Activated naive CD4-positive, alpha-beta T cell treated with anti-CD3 and anti-CD28 coated beads for 36 hours (primary cell): Measurements from ENCODE around the gene CENPU. TPM values are rescaled to one million over a fixed set of nuclear protein-coding genes. Genes with fewer than 3 reads are reported as not detected.
A peak's percentile ranks its signal among the peaks of the same experiment; 100 is the strongest.

ENCODE experiments used
- CTCF ChIA-PET: fragments of 350-600 bp; sonication (Branson Sonifier 250); formaldehyde crosslinking; loops from one replicate; lab custom pipeline; 2021; ENCODE audit warnings: antibody characterized with exemption; lab: Charles Lee
- DNase-seq: peaks from one replicate; pipeline ENCODE4 v3.0.0-alpha.2; 2020
- H3K27ac Mint-ChIP-seq: one replicate; pipeline ENCODE4 v1.8.0; 2021; ENCODE audit warnings: mild to moderate bottlenecking, mixed read lengths
- H3K27me3 Mint-ChIP-seq: one replicate; pipeline ENCODE4 v1.8.0; 2021; ENCODE audit warnings: low read depth, mixed read lengths
- H3K36me3 Mint-ChIP-seq: one replicate; pipeline ENCODE4 v1.8.0; 2021; ENCODE audit warnings: low read depth, mixed read lengths
- H3K4me1 Mint-ChIP-seq: one replicate; pipeline ENCODE4 v1.8.0; 2021; ENCODE audit warnings: low read depth, mixed read lengths
- H3K4me3 Mint-ChIP-seq: one replicate; pipeline ENCODE4 v1.8.0; 2021; ENCODE audit warnings: mild to moderate bottlenecking, moderate library complexity, mixed read lengths
- H3K9me3 Mint-ChIP-seq: one replicate; pipeline ENCODE4 v1.8.0; 2021; ENCODE audit warnings: mixed read lengths
- intact Hi-C: fragments of 100-400 bp; cut with micrococcal nuclease; formaldehyde crosslinking; loops from one replicate; pipeline ENCODE4 v1.15.1; 2023
- total RNA-seq, 2 experiments: library from RNA; stranded (reverse); gene quantifications; one replicate each; pipeline ENCODE4 v1.2.3, GENCODE V29; 2021

CENPU gene
- total RNA-seq, 2 experiments from 2014 or later, result 78.7 to 91.5 TPM

GRCh38 chr4:184765473-184766340 lies 31.8 kb upstream of the CENPU start:
- Mint-ChIP-seq H3K27me3 (no peaks in the 10 kb centered on the region), H3K27ac (no peak overlapping the region), H3K9me3 (no peaks in the 10 kb centered on the region)

DNA sequence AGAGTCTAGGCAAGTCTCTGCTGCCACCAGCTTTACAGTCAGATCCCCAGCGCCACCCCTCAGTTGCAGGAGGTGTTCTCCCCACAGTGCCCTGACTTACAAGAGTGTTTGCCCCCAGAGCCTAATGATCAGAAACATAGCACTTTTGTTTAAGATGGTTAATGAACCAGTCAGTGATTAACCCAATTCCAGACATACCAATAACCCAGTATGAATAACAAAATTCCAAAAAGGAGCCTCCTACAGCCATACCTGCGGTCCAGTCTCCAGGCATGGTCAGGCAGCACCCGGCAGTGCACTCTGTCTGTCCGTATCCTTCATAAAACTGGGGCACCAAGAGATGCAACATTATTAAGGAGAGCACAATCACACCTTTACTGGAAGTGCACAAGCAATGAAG lies 30.7 kb upstream of the CENPU start:
- Mint-ChIP-seq H3K27ac (no peak overlapping the region), H3K4me3 (no peak overlapping the region), H3K4me1 (peaks cover 22% of the 10 kb centered on the region), H3K27me3 (no peaks in the 10 kb centered on the region), H3K9me3 (no peaks in the 10 kb centered on the region), H3K36me3 (peaks cover 39% of the 10 kb centered on the region)
- CTCF ChIA-PET, result interaction anchor here (0.6 to 1.6 kb wide), 2 partner anchors 18 to 590 kb away, joined by 3 to 6 read pairs; no protein-coding TSS in a partner anchor
- no peak for DNase-seq
- intact Hi-C loops, result loop anchor here (5.0 kb wide), 1 partner anchor 143 kb away; no protein-coding TSS in a partner anchor

More at GRCh38 chr4:184765473-184766340, 31.8 kb upstream of the CENPU start:
- peaks cover 33% of the 10 kb centered on the region for H3K36me3 Mint-ChIP-seq
- CTCF ChIA-PET, result no interaction called here
- intact Hi-C loops, result no loop called here
- peaks cover 22% of the 10 kb centered on the region for H3K4me1 Mint-ChIP-seq
- DNase-seq, result no peak
- no peak overlapping the region for H3K4me3 Mint-ChIP-seq

GRCh38 chr4:184763150-184763780 lies 29.4 kb upstream of the CENPU start:
- Mint-ChIP-seq H3K27ac (peak overlapping the region; percentile 46), H3K4me1 (peaks cover 22% of the 10 kb centered on the region), H3K9me3 (no peaks in the 10 kb centered on the region), H3K27me3 (no peaks in the 10 kb centered on the region), H3K4me3 (no peak overlapping the region), H3K36me3 (peaks cover 42% of the 10 kb centered on the region)
- intact Hi-C loops, result loop anchor here (2.0 to 5.0 kb wide), 2 partner anchors 64 to 144 kb away; no protein-coding TSS in a partner anchor
- DNase-seq, result no peak
- CTCF ChIA-PET, result interaction anchor here (0.6 to 1.6 kb wide), 3 partner anchors 16 to 405 kb away, joined by 3 to 6 read pairs (median 5); no protein-coding TSS in a partner anchor

DNA sequence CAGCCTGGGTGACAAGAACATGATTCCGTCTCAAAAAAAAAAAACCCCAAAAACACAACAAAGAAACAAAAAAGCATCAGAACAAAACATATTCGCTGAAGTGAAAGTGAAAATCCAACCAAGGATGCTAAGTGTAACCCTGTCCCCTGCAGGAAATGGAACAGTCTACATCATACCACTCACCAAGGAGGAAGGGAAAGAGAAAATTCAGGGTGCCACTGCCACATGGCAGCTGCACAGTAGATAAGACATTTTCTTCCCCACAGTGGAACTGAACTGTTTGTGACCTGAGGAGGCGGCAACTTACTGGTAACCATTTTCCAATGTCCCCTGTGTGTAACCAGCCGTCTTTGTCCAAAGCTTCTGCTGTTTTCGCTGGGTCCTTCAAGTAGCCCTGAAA lies 28.2 kb upstream of the CENPU start:
- Mint-ChIP-seq H3K27me3 (no peaks in the 10 kb centered on the region), H3K4me1 (peaks cover 22% of the 10 kb centered on the region), H3K36me3 (peaks cover 37% of the 10 kb centered on the region), H3K4me3 (peak overlapping the region; percentile 24), H3K27ac (peak overlapping the region; percentile 83), H3K9me3 (no peaks in the 10 kb centered on the region)
- CTCF ChIA-PET, result interaction anchor here (0.6 to 1.0 kb wide), 4 partner anchors 17 to 48 kb away, joined by 3 read pairs; no protein-coding TSS in a partner anchor
- DNase-seq, result peak; percentile 56
- intact Hi-C loops, result loop anchor here (1.0 to 5.0 kb wide), 9 partner anchors 16 to 498 kb away; partner anchors contain the start of genes CASP3, CENPU and PRIMPOL

DNA sequence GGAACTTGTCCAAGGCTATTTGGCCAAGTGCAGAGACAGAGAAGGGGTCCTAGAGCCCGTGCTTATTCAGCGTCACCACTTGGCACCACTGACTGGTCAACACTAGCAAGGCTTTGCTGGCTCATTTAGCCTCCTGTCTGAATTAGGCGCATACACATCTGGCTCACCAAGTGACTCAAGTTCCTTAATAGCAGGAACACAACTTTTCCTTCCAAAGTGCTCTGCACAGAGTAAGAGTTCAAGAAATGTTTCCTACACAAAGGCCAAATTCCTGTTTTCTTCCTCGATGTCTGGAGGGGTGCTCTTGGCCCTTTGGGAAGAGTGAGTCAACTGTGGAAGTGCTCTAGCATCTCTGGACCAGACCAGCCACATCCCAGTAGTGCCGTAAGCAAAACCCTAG lies 26.8 kb upstream of the CENPU start:
- intact Hi-C loops, result loop anchor here (5.0 kb wide), 1 partner anchor 147 kb away; no protein-coding TSS in a partner anchor
- no peak overlapping the region for H3K4me3 Mint-ChIP-seq
- H3K9me3 Mint-ChIP-seq, result no peaks in the 10 kb centered on the region
- H3K36me3 Mint-ChIP-seq, result peaks cover 35% of the 10 kb centered on the region
- peaks cover 22% of the 10 kb centered on the region for H3K4me1 Mint-ChIP-seq
- DNase-seq, result no peak
- H3K27ac Mint-ChIP-seq, result no peak overlapping the region
- CTCF ChIA-PET, result no interaction called here
- H3K27me3 Mint-ChIP-seq, result no peaks in the 10 kb centered on the region

- H3K36me3 Mint-ChIP-seq, result peaks cover 38% of the 10 kb centered on the region
- CTCF ChIA-PET, result interaction anchor here (1.0 kb wide), 1 partner anchor 11 kb away, joined by 3 read pairs; no protein-coding TSS in a partner anchor
Measured at GRCh38 chr4:184757810-184758209, 23.9 kb upstream of the CENPU start.

DNA sequence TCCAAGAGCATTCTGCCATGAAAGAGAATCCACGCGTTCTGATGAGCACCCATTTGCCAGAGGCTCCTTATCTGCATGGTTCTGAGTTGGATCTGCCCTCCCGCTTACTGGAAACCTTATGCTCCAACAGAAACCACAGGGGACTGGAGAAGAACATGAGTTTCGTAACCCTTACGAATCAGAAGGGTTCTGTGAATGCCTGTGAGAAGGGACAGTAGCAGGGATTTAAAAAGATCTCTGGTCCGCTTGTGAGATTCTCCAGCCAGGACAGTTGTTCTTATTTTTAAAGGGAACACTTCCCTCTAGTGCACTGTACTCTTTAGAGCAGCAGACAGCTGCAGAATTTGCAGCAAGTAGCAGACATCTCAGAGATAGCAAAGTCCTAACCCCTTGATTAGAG lies 22.5 kb upstream of the CENPU start:
- no peak overlapping the region for H3K27ac Mint-ChIP-seq
- intact Hi-C loops, result no loop called here

More at GRCh38 chr4:184757810-184758209, 23.9 kb upstream of the CENPU start:
- no peak overlapping the region for H3K4me3 Mint-ChIP-seq
- no peaks in the 10 kb centered on the region for H3K9me3 Mint-ChIP-seq
- no peak overlapping the region for H3K27ac Mint-ChIP-seq
- intact Hi-C loops, result no loop called here
- no peaks in the 10 kb centered on the region for H3K27me3 Mint-ChIP-seq
- no peak for DNase-seq
- H3K4me1 Mint-ChIP-seq, result peaks cover 14% of the 10 kb centered on the region

GRCh38 chr4:184755278-184755677 lies 21.4 kb upstream of the CENPU start:
- Mint-ChIP-seq H3K27me3 (no peaks in the 10 kb centered on the region), H3K36me3 (peaks cover 24% of the 10 kb centered on the region), H3K4me3 (no peak overlapping the region), H3K9me3 (no peaks in the 10 kb centered on the region), H3K27ac (no peak overlapping the region), H3K4me1 (no peaks in the 10 kb centered on the region)
- no peak for DNase-seq
- CTCF ChIA-PET, result no interaction called here
- intact Hi-C loops, result no loop called here

More for the DNA sequence above, 22.5 kb upstream of the CENPU start:
- Mint-ChIP-seq H3K4me3 (no peak overlapping the region), H3K9me3 (no peaks in the 10 kb centered on the region), H3K4me1 (peaks cover under 1% of the 10 kb centered on the region), H3K36me3 (peaks cover 30% of the 10 kb centered on the region), H3K27me3 (no peaks in the 10 kb centered on the region)
- DNase-seq, result no peak
- CTCF ChIA-PET, result no interaction called here

- Mint-ChIP-seq H3K4me1 (no peaks in the 10 kb centered on the region), H3K9me3 (no peaks in the 10 kb centered on the region), H3K36me3 (peaks cover 12% of the 10 kb centered on the region), H3K27ac (no peak overlapping the region), H3K27me3 (no peaks in the 10 kb centered on the region), H3K4me3 (no peak overlapping the region)
- CTCF ChIA-PET, result interaction anchor here (0.7 kb wide), 1 partner anchor 231 kb away, joined by 4 read pairs; no protein-coding TSS in a partner anchor
- intact Hi-C loops, result no loop called here
- DNase-seq, result no peak
Measured at GRCh38 chr4:184752496-184753275, 18.8 kb upstream of the CENPU start.

DNA sequence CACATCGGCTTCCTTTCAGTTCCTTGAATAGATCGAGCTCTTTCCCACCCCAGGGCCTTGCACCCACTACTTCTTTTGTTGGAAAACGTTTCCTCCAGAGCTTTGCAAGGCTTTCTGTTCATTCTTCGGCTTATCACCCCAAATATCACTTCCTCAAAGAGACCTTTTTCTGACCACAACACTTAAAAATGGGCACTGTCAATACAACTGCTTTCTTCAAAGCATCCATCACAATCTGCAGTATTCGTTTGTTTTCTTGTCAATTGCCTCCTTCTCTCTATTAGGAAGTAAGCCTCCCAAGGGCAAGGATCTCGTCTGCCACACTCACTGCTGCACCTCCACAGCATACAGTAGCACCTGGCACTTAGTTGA lies 17.7 kb upstream of the CENPU start:
- no peaks in the 10 kb centered on the region for H3K9me3 Mint-ChIP-seq
- CTCF ChIA-PET, result interaction anchor here (0.6 kb wide), 1 partner anchor 15 kb away, joined by 3 read pairs; no protein-coding TSS in a partner anchor
- no peaks in the 10 kb centered on the region for H3K27me3 Mint-ChIP-seq
- H3K36me3 Mint-ChIP-seq, result peaks cover 10% of the 10 kb centered on the region
- intact Hi-C loops, result no loop called here
- H3K27ac Mint-ChIP-seq, result no peak overlapping the region
- no peak overlapping the region for H3K4me3 Mint-ChIP-seq
- DNase-seq, result no peak
- peaks cover 7% of the 10 kb centered on the region for H3K4me1 Mint-ChIP-seq

DNA sequence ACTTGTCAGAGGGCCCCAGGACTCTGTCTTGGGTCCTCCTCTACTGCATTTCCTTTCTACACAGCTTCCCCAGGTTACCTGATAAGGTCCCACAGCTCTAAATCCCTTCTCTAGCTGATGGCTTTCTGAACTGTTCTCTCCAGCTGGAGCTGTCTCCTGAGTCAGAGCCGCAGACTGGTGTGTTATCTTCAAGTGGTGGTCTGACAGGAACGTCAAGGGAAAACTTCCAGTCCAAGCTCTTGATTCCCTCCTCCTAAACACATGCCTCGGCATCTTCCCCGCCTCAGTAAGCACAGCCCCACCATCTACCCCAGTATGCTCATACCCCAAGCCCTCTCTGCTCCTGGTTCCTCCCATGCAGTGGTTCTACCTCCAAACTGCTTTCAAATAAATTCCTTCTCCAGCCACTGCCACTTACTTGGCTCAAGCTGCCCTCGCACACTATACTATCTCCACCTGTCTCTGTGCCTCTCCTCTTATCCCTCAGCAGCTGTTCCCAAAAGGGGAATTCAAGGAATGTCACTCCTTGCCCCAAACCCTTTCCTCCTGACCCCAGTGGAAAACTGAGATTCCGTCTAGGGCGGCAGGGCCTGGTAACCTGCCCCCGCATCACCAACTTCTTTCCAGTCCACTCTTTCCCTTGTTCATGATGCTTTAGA lies 17.2 kb upstream of the CENPU start:
- H3K9me3 Mint-ChIP-seq, result no peaks in the 10 kb centered on the region
- H3K4me3 Mint-ChIP-seq, result no peak overlapping the region
- intact Hi-C loops, result no loop called here
- no peak overlapping the region for H3K27ac Mint-ChIP-seq
- peaks cover 12% of the 10 kb centered on the region for H3K4me1 Mint-ChIP-seq
- H3K27me3 Mint-ChIP-seq, result no peaks in the 10 kb centered on the region
- DNase-seq, result no peak
- peaks cover 7% of the 10 kb centered on the region for H3K36me3 Mint-ChIP-seq
- CTCF ChIA-PET, result interaction anchor here (0.6 kb wide), 1 partner anchor 15 kb away, joined by 3 read pairs; no protein-coding TSS in a partner anchor
